Measurements from ENCODE around the gene ARMC12. TPM values are rescaled to one million over a fixed set of nuclear protein-coding genes. Genes with fewer than 3 reads are reported as not detected.

ARMC12 gene
- total and polyA plus RNA-seq, 2 experiments from 2014 or later: 0.90 to 0.94 TPM

GRCh38 chr6:35786810-35787209 lies 50.0 kb downstream of the ARMC12 start:
- Mint-ChIP-seq H3K36me3 (ENCODE audit: low read depth) (no peaks in the 10 kb centered on the region), H3K4me3 (no peak overlapping the region), H3K27ac (no peak overlapping the region), H3K27me3 (ENCODE audit: insufficient read depth, low read depth, poor library complexity) (peaks cover 2% of the 10 kb centered on the region), H3K4me1 (peaks cover 13% of the 10 kb centered on the region), H3K9me3 (no peaks in the 10 kb centered on the region)
- H2AFZ ChIP-seq: peak overlapping the region; percentile 97
- H3K4me3 ChIP-seq: no peak overlapping the region
- peaks cover 1% of the 10 kb centered on the region; the same call in 1 of the 2 replicates for H3F3A ChIP-seq (replicated peaks; ENCODE audit: low read depth)
- no peaks in the 10 kb centered on the region for H3K36me3 ChIP-seq (ENCODE audit: insufficient read depth)
- DNase-seq (ENCODE audit: low spot score) (no peak), ATAC-seq (peak; percentile 39)
- no peaks in the 10 kb centered on the region for H3K79me2 ChIP-seq (replicated peaks; ENCODE audit: insufficient read depth)
- H3K27ac ChIP-seq (ENCODE audit: low read depth): no peak overlapping the region
- no peaks in the 10 kb centered on the region for H4K20me1 ChIP-seq (replicated peaks; ENCODE audit: insufficient read depth)
- H3K4me1 ChIP-seq (ENCODE audit: insufficient read depth): peaks cover 6% of the 10 kb centered on the region; the same call in 1 of the 2 replicates
- TF ChIP-seq ZNF462 (CRISPR knock-in tag; IDR thresholded peaks at IDR 0.05): no peak
- TF ChIP-seq NANOG (IDR thresholded peaks at IDR 0.05; ENCODE audit: borderline replicate concordance): no peak
- TF ChIP-seq EZH2phosphoT487 (IDR thresholded peaks at IDR 0.05; ENCODE audit: unreplicated experiment): no peak
- no peak for TF ChIP-seq ETS1 (IDR thresholded peaks at IDR 0.05)
- no peak for TF ChIP-seq REST (IDR thresholded peaks at IDR 0.05; ENCODE audit: unreplicated experiment)
- TF ChIP-seq JUNB (IDR thresholded peaks at IDR 0.05; ENCODE audit: unreplicated experiment): no peak
- no peak for TF ChIP-seq POLR2AphosphoS5 (IDR thresholded peaks at IDR 0.05; ENCODE audit: low read depth)
- TF ChIP-seq ZNF331 (CRISPR knock-in tag; IDR thresholded peaks at IDR 0.05; ENCODE audit: low read depth): no peak
- TF ChIP-seq CTCF (conservative IDR thresholded peaks at IDR 0.05; ENCODE audit: low read depth in 2 of 2): no peak
- TF ChIP-seq ZNF114 (CRISPR knock-in tag; IDR thresholded peaks at IDR 0.05): no peak
- no peak for TF ChIP-seq CREB1 (CRISPR knock-in tag; IDR thresholded peaks at IDR 0.05; ENCODE audit: low read depth)
- no peak for TF ChIP-seq EZH2 (IDR thresholded peaks at IDR 0.05; ENCODE audit: low read depth, unreplicated experiment)
- TF ChIP-seq STAT1 (IDR thresholded peaks at IDR 0.05; ENCODE audit: unreplicated experiment): no peak
- no peaks in the 10 kb centered on the region for H3K27me3 ChIP-seq (ENCODE audit: insufficient read depth)
- H3K9me2 ChIP-seq (ENCODE audit: insufficient read depth): no peaks in the 10 kb centered on the region; the same call in 1 of the 2 replicates
- H3K4me2 ChIP-seq: no peak overlapping the region
